Measurements from ENCODE around the gene SLC10A7.

The SLC10A7 gene

GRCh38 chr4:146439999-146440398 lies 81.7 kb downstream of the SLC10A7 start:
- no peak for DNase-seq (ENCODE audit: low spot score)

DNA sequence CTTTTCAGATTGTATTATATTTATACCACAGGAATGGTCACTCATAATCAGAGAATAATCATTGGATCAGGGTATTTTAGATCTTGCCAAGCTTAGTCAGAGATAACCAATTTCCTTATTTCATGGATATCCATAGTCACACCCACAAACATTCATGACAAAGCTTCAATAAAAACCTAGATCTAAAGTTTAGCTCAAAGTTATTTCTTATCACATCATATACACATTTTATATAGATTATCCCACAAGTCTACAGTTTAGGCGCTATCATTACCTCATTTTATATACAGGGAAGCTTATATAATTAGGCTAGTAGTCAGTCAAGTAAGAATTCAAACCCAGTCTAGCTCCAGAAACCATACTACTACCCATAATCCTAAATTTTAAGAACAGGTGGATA lies 82.3 kb downstream of the SLC10A7 start:
- no peak for DNase-seq (ENCODE audit: low spot score)

DNA sequence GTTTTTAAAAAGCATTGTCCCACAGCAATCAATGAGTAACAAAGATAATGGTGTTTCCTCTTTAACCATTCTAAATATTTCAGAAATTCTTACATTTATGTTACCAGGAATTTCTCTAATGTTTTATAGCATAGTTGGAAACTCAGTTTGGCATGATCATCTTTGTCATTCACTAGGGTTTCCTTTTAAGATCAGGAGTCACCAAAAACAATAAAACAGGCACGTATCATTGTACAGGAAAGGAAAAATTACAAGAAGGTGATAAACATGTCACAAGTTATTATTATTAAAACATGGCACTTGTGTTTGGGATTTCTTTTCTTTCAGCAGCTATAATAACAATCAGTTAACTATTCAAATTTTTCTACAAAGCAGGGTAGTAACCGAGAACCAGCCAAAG lies 84.0 kb downstream of the SLC10A7 start:
- no peak for DNase-seq (ENCODE audit: low spot score)

- no peak for DNase-seq (ENCODE audit: low spot score)
These were observed 85.1 kb downstream of the SLC10A7 start for GRCh38 chr4:146436423-146437162.

DNA sequence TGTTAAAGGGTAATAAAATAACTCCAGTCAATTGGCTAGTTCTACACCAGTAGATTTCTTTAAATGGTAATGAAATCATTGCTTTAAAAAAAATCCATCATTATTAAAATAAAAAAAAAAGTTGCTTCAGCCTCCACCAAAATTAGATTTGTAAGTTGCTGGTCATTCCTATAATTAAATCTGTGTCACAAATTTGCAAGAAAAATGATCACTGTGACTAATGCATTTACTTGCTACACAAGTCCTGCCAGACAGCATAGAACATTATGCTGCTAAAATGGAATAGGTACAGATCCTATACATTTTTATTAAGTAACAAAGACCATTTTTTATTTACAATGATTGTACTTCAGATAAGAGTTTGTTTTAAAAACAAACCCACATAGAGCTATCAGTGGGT lies 85.8 kb downstream of the SLC10A7 start:
- peak; percentile 85 for DNase-seq (ENCODE audit: low spot score)

GRCh38 chr4:146432065-146432464 lies 89.7 kb downstream of the SLC10A7 start:
- no peak for DNase-seq (ENCODE audit: low spot score)

GRCh38 chr4:146428298-146428697 lies 93.4 kb downstream of the SLC10A7 start:
- DNase-seq (ENCODE audit: low spot score) = peak; percentile 69

- no peak for DNase-seq (ENCODE audit: low spot score)
These were observed 103.9 kb downstream of the SLC10A7 start for GRCh38 chr4:146417822-146418221.

GRCh38 chr4:146415829-146416228 lies 105.9 kb downstream of the SLC10A7 start:
- no peak for DNase-seq (ENCODE audit: low spot score)

DNA sequence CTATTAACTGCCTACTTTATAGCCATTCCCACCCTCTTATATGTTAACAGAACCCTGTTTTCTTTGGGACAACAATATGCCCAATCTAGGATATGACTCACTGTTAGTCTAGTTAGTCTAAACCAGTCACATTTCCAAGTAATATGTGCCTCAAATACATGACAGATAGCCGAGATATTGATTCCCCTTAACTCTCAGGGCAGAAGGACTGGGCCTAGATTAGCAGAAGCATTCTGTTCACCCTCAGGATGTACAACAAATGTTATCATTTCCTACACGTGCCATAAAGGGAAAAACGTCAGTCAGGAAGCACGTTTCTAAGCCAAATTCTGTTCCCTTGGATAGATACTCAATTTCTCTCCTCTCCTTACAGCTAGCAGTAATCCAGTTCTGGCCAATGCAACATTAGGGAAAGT lies 114.1 kb downstream of the SLC10A7 start:
- no peak for DNase-seq (ENCODE audit: low spot score)

GRCh38 chr4:146407257-146407656 lies 114.5 kb downstream of the SLC10A7 start:
- DNase-seq (ENCODE audit: low spot score) = no peak

- no peak for DNase-seq (ENCODE audit: low spot score)
These were observed 120.5 kb downstream of the SLC10A7 start for GRCh38 chr4:146401274-146401673.

- no peak for DNase-seq (ENCODE audit: low spot score)
These were observed 122.8 kb downstream of the SLC10A7 start for GRCh38 chr4:146398896-146399445.

DNA sequence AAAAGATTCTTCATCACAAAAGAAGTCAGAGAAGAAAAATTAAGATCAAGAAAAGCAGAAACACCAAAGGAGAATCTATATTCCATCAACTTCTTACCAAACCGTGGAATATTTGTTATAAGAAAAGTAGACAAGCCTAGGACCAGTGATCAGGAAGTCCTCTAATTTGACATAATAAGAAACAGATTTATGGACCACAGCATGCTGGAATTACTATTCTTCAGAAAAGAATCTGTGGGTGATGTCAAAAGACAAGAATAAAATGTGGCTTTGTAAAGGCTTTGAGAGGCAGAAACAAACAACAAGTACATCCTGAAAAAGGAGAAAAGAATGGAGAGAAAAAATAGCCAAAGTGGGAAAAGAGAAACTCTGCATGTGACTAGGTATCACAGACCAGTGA lies 123.3 kb downstream of the SLC10A7 start:
- DNase-seq (ENCODE audit: low spot score) = no peak

- no peak for DNase-seq (ENCODE audit: low spot score)
These were observed 132.2 kb downstream of the SLC10A7 start for GRCh38 chr4:146389561-146389960.

GRCh38 chr4:146382194-146382593 lies 139.5 kb downstream of the SLC10A7 start:
- no peak for DNase-seq (ENCODE audit: low spot score)

GRCh38 chr4:146381263-146381872 lies 140.4 kb downstream of the SLC10A7 start:
- peak; percentile 27 for DNase-seq (ENCODE audit: low spot score)

- DNase-seq (ENCODE audit: low spot score) = no peak
These were observed 142.0 kb downstream of the SLC10A7 start for GRCh38 chr4:146379744-146380143.

DNA sequence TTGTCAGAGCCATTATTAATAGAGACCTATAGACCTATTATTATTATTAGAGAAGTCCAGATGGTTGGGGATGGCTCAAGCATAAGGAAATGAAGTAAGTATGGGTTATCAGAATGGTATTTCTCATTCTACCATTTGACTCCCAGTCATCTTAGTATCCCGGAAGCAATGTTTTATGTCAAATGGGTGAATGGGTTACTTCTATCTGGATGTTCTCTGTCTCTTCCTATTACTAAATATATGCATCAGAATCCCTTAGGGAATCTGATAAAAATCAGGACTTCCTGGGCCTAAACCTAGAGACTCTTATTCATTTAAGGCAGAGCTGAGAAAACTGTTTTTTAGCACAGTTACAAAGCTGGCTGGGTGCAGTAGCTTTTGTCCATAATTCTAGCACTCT lies 149.9 kb downstream of the SLC10A7 start:
- peak; percentile 43 for DNase-seq (ENCODE audit: low spot score)

- no peak for DNase-seq (ENCODE audit: low spot score)
These were observed 150.9 kb downstream of the SLC10A7 start for GRCh38 chr4:146370841-146371240.

DNA sequence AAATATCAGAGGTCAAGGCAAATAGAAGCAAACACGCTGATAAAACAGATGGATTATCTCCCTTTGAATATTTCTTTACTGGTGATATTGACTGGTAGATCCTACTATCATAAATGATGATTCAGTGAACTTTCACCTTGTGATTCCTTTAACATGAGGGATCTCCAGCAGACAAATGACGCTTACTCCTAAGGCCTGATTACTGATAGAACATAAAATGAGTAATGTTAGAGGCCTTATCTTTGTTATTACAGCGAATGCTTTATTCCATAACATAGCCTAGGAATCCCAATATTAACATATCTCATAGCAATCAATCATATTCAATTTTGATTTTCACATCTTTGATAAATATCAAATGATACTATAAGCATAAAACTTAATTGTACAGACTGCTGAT lies 152.3 kb downstream of the SLC10A7 start:
- no peak for DNase-seq (ENCODE audit: low spot score)

DNA sequence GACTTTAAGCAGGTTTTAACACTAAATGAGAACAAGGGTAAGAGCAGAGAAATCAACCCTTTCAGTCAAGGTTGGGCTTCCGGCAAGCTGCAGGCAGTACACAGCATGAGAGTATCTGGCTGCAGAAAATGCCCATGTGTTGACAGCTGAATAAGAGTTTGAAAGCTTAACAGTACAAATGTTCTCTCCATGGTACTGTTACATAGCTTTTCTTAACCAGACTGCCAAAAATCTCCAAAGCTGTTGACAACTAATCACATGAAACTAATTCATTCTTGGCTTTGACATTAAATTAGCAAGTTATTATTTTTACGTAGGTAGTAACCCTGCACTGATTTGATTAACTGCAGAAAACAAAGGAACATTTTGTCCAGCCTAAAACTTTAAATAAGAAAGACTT lies 153.5 kb downstream of the SLC10A7 start:
- no peak for DNase-seq (ENCODE audit: low spot score)

GRCh38 chr4:146367347-146367746 lies 154.4 kb downstream of the SLC10A7 start:
- no peak for DNase-seq (ENCODE audit: low spot score)

All from SK-N-DZ (cell line).